GM10266 (cell line): Measurements from ENCODE around the gene ZNF319.

Source experiments
- DNase-seq: peaks from one replicate; pipeline ENCODE4 v3.0.0; 2012; ENCODE audit errors: extremely low spot score
- CTCF ChIP-seq: IDR thresholded peaks from 2 replicates; pipeline ENCODE4 v1.5.1; 2012; ENCODE audit warnings: mild to moderate bottlenecking, low read depth; ENCODE audit not compliant: control insufficient read depth, insufficient read depth; ENCODE audit errors: missing control alignments

ZNF319 gene

DNA sequence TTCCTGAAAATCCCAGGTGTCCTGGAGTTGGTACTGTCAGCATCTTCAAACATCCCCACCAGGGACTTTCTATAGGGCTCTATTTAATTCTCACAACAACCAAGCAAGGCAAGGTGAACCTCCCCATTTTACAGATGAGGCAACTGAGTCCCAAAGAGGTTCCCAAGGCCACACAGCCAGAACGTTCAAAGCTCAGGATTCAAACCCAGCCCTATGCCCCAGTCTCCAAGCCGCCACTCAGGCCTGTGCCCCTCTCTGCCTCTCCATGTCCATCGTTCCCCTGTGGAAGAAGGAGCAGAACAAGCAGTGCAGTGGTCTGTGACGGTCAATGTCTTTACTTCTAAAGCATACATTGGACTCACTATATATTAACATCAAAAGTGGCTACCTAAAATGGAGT lies 6.1 kb downstream of the ZNF319 start:
- DNase-seq = no peak
- no peak for TF ChIP-seq CTCF

DNA sequence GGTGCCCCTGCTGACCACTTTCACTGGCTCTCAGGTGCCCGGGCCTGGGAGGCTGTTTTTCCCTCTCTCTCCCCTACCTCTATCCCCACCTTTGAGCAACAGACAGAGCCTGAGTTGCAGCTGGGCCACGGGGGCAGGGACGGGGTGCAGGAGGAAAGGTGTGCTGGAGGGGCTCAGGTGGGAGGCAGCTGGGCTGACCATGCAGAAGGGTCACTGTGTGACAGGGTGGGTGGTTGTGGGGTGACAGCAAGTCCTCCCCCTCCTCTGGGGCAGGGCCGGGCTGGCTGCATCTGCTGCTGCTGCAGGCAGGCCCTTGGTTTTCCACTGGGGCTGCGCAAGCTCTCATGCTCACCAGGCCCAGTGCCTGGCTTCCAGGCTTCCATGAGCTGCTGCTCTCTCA lies 6.6 kb downstream of the ZNF319 start:
- DNase-seq = no peak
- TF ChIP-seq CTCF = no peak

GRCh38 chr16:57993438-57993837 lies 7.0 kb downstream of the ZNF319 start:
- no peak for TF ChIP-seq CTCF
- DNase-seq = no peak

DNA sequence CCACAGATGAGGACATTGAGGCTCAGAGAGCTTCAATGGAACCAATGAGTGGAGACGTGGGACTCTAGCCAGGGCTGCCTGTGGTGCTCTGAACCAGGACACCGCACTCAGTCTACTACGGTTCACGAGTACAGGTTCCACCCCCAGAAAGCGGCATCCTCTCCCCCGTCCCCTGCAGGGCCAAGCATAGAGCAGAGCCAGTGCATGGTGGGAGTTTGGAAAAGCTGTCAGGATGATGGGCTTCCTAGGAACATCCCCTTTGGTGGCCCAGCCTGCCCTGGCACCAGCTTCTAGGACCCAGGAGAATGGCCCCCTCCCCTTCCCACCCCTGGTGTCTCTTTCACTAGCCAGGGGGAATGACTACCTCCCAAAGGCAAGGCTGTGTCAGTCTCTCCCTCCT lies 8.4 kb downstream of the ZNF319 start:
- TF ChIP-seq CTCF = no peak

DNA sequence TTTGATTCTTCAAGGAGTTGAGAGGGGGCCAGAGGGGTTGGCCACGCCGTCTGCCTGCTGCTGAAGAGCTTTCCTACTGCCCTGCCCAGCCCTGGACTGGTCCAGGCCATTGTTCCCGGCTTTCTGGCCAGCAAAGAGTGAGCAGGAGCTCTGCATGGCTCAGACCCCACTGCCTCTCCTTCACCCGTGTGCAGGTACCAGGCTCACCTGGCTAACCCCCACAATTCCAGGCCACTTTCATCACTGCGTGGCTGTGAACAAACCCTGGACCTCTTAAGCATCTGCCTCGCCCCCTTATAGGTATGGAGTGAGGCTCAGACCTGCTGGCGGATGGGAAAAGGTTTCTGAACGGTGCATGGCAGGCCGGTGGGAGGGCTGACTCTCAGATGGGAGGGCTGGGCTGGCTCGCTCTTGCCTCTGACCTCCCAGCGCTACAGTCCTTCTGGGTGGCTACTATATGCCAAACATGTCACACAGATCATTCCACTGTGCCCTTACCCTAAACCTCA lies 8.9 kb downstream of the ZNF319 start:
- no peak for TF ChIP-seq CTCF
- no peak for DNase-seq

More for the DNA sequence above, 8.4 kb downstream of the ZNF319 start:
- no peak for DNase-seq

DNA sequence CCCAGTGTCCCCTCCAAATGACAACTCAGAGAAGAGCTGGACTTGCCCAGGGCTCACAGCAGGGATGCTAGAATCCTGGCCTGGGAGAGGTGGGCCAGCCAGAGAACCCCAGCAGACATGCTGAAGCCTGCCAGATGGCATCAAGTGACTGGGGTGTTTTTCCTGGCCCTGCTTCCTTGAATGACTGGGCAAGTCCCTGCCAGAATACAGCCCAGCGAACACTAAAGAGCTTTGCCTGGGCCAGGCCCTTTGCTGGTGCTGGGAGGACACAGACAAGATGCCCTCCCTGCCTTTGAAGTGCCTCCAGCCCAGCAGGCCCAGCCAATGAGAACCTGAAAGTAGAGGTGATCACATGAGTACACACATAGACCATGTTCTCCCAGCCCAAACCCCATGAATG lies 11.5 kb downstream of the ZNF319 start:
- no peak for TF ChIP-seq CTCF
- DNase-seq = no peak

GRCh38 chr16:57987441-57988177 lies 12.9 kb downstream of the ZNF319 start:
- TF ChIP-seq CTCF = no peak
- DNase-seq = no peak
